Skeletal muscle satellite cell (primary cell): ENCODE measurements around the gene CCDC198.

ENCODE experiments used
- H3K27me3 ChIP-seq: 2 replicates; pipeline ENCODE4 v1.7.0; 2013; ENCODE audit warnings: low read length; ENCODE audit not compliant: control insufficient read depth, insufficient read depth
- H3K36me3 ChIP-seq: 2 replicates; pipeline ENCODE4 v1.7.0; 2013; ENCODE audit warnings: mild to moderate bottlenecking, control low read depth, low read length; ENCODE audit not compliant: insufficient read depth
- H3K4me1 ChIP-seq: 2 replicates; pipeline ENCODE4 v1.7.0; 2013; ENCODE audit warnings: low read length; ENCODE audit not compliant: control insufficient read depth, insufficient read depth
- H3K4me2 ChIP-seq: 2 replicates; pipeline ENCODE4 v1.7.0; 2013; ENCODE audit warnings: mild to moderate bottlenecking, low read length
- H3K4me3 ChIP-seq: 2 replicates; pipeline ENCODE4 v1.7.0; 2013; ENCODE audit warnings: low read length
- H3K9ac ChIP-seq: 2 replicates; pipeline ENCODE4 v1.7.0; 2013; ENCODE audit warnings: mild to moderate bottlenecking, low read depth, low read length, moderate library complexity
- H3K9me3 ChIP-seq: replicated peaks from 2 replicates; pipeline ENCODE4 v1.7.0; 2013; ENCODE audit warnings: mild to moderate bottlenecking, control low read depth, low read length

CCDC198 gene

GRCh38 chr14:57462551-57462950, 31.1 kb downstream of the CCDC198 start:
- Histone ChIP-seq H3K9ac (no peak overlapping the region), H3K4me2 (no peak overlapping the region), H3K27me3 (no peaks in the 10 kb centered on the region), H3K36me3 (no peaks in the 10 kb centered on the region), H3K9me3 (no peaks in the 10 kb centered on the region), H3K4me1 (no peaks in the 10 kb centered on the region), H3K4me3 (no peak overlapping the region)

GRCh38 chr14:57461777-57462320, 31.8 kb downstream of the CCDC198 start:
- Histone ChIP-seq H3K9me3 (no peaks in the 10 kb centered on the region), H3K9ac (no peak overlapping the region), H3K4me1 (no peaks in the 10 kb centered on the region), H3K4me2 (no peak overlapping the region), H3K4me3 (no peak overlapping the region), H3K27me3 (no peaks in the 10 kb centered on the region), H3K36me3 (no peaks in the 10 kb centered on the region)

- no peaks in the 10 kb centered on the region for H3K27me3 ChIP-seq
- H3K4me2 ChIP-seq, result no peak overlapping the region
- no peaks in the 10 kb centered on the region for H3K36me3 ChIP-seq
- H3K4me3 ChIP-seq, result no peak overlapping the region
- H3K4me1 ChIP-seq, result no peaks in the 10 kb centered on the region
- H3K9ac ChIP-seq, result no peak overlapping the region
- H3K9me3 ChIP-seq, result no peaks in the 10 kb centered on the region
These were observed 57.7 kb downstream of the CCDC198 start for GRCh38 chr14:57435923-57436322.

- Histone ChIP-seq H3K4me1 (no peaks in the 10 kb centered on the region), H3K27me3 (no peaks in the 10 kb centered on the region), H3K9ac (no peak overlapping the region), H3K4me2 (no peak overlapping the region), H3K36me3 (no peaks in the 10 kb centered on the region), H3K4me3 (no peak overlapping the region), H3K9me3 (no peaks in the 10 kb centered on the region)
These were observed 72.7 kb downstream of the CCDC198 start for GRCh38 chr14:57420986-57421385.

- Histone ChIP-seq H3K27me3 (no peaks in the 10 kb centered on the region), H3K4me2 (no peak overlapping the region), H3K9ac (no peak overlapping the region), H3K4me1 (no peaks in the 10 kb centered on the region), H3K36me3 (no peaks in the 10 kb centered on the region), H3K9me3 (no peaks in the 10 kb centered on the region), H3K4me3 (no peak overlapping the region)
These were observed 73.6 kb downstream of the CCDC198 start for GRCh38 chr14:57420033-57420432.
